ENCODE data around the gene SLC6A4. TPM values are rescaled to one million over a fixed set of nuclear protein-coding genes. Genes with fewer than 3 reads are reported as not detected.

The SLC6A4 gene
- total and polyA plus RNA-seq, 2 experiments from 2014 or later: 0.06 to 0.14 TPM

GRCh38 chr17:30210901-30211300 is 24.6 kb downstream of the SLC6A4 start (continued):
- TF ChIP-seq, protein P1, sequence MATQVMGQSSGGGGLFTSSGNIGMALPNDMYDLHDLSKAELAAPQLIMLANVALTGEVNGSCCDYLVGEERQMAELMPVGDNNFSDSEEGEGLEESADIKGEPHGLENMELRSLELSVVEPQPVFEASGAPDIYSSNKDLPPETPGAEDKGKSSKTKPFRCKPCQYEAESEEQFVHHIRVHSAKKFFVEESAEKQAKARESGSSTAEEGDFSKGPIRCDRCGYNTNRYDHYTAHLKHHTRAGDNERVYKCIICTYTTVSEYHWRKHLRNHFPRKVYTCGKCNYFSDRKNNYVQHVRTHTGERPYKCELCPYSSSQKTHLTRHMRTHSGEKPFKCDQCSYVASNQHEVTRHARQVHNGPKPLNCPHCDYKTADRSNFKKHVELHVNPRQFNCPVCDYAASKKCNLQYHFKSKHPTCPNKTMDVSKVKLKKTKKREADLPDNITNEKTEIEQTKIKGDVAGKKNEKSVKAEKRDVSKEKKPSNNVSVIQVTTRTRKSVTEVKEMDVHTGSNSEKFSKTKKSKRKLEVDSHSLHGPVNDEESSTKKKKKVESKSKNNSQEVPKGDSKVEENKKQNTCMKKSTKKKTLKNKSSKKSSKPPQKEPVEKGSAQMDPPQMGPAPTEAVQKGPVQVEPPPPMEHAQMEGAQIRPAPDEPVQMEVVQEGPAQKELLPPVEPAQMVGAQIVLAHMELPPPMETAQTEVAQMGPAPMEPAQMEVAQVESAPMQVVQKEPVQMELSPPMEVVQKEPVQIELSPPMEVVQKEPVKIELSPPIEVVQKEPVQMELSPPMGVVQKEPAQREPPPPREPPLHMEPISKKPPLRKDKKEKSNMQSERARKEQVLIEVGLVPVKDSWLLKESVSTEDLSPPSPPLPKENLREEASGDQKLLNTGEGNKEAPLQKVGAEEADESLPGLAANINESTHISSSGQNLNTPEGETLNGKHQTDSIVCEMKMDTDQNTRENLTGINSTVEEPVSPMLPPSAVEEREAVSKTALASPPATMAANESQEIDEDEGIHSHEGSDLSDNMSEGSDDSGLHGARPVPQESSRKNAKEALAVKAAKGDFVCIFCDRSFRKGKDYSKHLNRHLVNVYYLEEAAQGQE (IDR thresholded peaks at IDR 0.05; ENCODE audit: unreplicated experiment): no peak
- TF ChIP-seq ETS1 (IDR thresholded peaks at IDR 0.05) (no peak), ZNF114 (CRISPR knock-in tag; IDR thresholded peaks at IDR 0.05) (no peak), POLR2AphosphoS5 (IDR thresholded peaks at IDR 0.05; ENCODE audit: low read depth) (no peak), EZH2 (IDR thresholded peaks at IDR 0.05; ENCODE audit: low read depth, unreplicated experiment) (no peak), CREB1 (CRISPR knock-in tag; IDR thresholded peaks at IDR 0.05; ENCODE audit: low read depth) (no peak), STAT1 (IDR thresholded peaks at IDR 0.05; ENCODE audit: unreplicated experiment) (no peak), JUNB (IDR thresholded peaks at IDR 0.05; ENCODE audit: unreplicated experiment) (no peak), NANOG (IDR thresholded peaks at IDR 0.05; ENCODE audit: borderline replicate concordance) (no peak), ZNF331 (CRISPR knock-in tag; IDR thresholded peaks at IDR 0.05; ENCODE audit: low read depth) (no peak)
- TF ChIP-seq, protein P2, sequence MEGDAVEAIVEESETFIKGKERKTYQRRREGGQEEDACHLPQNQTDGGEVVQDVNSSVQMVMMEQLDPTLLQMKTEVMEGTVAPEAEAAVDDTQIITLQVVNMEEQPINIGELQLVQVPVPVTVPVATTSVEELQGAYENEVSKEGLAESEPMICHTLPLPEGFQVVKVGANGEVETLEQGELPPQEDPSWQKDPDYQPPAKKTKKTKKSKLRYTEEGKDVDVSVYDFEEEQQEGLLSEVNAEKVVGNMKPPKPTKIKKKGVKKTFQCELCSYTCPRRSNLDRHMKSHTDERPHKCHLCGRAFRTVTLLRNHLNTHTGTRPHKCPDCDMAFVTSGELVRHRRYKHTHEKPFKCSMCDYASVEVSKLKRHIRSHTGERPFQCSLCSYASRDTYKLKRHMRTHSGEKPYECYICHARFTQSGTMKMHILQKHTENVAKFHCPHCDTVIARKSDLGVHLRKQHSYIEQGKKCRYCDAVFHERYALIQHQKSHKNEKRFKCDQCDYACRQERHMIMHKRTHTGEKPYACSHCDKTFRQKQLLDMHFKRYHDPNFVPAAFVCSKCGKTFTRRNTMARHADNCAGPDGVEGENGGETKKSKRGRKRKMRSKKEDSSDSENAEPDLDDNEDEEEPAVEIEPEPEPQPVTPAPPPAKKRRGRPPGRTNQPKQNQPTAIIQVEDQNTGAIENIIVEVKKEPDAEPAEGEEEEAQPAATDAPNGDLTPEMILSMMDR (conservative IDR thresholded peaks at IDR 0.05; ENCODE audit: low read depth in 2 of 2): no peak

DNA sequence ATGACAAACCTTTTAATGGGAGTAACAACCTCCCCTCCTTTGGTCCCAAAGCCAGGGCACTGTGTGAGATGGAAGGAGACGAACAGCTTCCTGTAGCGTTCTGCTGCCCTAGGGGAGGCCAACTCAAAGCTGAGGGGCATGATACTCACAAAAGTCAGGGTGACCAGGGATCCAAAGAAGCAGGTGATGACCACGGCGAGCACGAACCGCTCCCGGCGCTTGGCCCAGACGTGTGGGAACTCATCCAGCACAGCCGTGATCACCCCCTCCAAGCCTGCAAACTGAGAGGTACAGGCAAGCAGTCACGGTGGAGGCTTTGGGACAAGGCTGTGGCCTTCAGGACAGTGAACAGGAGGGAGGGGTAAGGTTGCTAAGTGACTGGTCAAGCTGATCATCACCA is 25.1 kb downstream of the SLC6A4 start:
- H3K4me1 Mint-ChIP-seq: peaks cover under 1% of the 10 kb centered on the region; the same call in 1 of the 3 replicates
- H3K27me3 Mint-ChIP-seq (ENCODE audit: insufficient read depth, low read depth, poor library complexity): peaks cover 3% of the 10 kb centered on the region
- Histone ChIP-seq H2AFZ (no peak overlapping the region), H4K20me1 (replicated peaks; ENCODE audit: insufficient read depth) (no peaks in the 10 kb centered on the region), H3K4me3 (no peak overlapping the region), H3K27ac (ENCODE audit: low read depth) (no peak overlapping the region), H3K79me2 (replicated peaks; ENCODE audit: insufficient read depth) (no peaks in the 10 kb centered on the region), H3K9me2 (ENCODE audit: insufficient read depth) (no peaks in the 10 kb centered on the region), H3K4me2 (no peak overlapping the region), H3K27me3 (ENCODE audit: insufficient read depth) (no peaks in the 10 kb centered on the region), H3K36me3 (ENCODE audit: insufficient read depth) (no peaks in the 10 kb centered on the region), H3F3A (replicated peaks; ENCODE audit: low read depth) (no peaks in the 10 kb centered on the region), H3K4me1 (ENCODE audit: insufficient read depth) (no peaks in the 10 kb centered on the region)
- no peaks in the 10 kb centered on the region for H3K9me3 Mint-ChIP-seq
- H3K36me3 Mint-ChIP-seq (ENCODE audit: low read depth): no peaks in the 10 kb centered on the region
- TF ChIP-seq EZH2phosphoT487 (IDR thresholded peaks at IDR 0.05; ENCODE audit: unreplicated experiment): no peak
- no peak overlapping the region for H3K27ac Mint-ChIP-seq
- DNase-seq (ENCODE audit: low spot score): no peak
- no peak overlapping the region for H3K4me3 Mint-ChIP-seq
- ATAC-seq: no peak
